Measurements from ENCODE around the gene KRTAP20-1. TPM values are rescaled to one million over a fixed set of nuclear protein-coding genes. Genes with fewer than 3 reads are reported as not detected.

KRTAP20-1 gene
- total and polyA plus RNA-seq, 8 donors: not detected

GRCh38 chr21:30582870-30583269 lies 33.4 kb upstream of the KRTAP20-1 start:
- Histone ChIP-seq H3K27me3 (no peaks in the 10 kb centered on the region), H3K9me3 (no peaks in the 10 kb centered on the region), H3K4me1 (no peaks in the 10 kb centered on the region), H3K4me3 (no peak overlapping the region), H3K36me3 (no peaks in the 10 kb centered on the region), H3K27ac (no peak overlapping the region)
- TF ChIP-seq, protein P1, sequence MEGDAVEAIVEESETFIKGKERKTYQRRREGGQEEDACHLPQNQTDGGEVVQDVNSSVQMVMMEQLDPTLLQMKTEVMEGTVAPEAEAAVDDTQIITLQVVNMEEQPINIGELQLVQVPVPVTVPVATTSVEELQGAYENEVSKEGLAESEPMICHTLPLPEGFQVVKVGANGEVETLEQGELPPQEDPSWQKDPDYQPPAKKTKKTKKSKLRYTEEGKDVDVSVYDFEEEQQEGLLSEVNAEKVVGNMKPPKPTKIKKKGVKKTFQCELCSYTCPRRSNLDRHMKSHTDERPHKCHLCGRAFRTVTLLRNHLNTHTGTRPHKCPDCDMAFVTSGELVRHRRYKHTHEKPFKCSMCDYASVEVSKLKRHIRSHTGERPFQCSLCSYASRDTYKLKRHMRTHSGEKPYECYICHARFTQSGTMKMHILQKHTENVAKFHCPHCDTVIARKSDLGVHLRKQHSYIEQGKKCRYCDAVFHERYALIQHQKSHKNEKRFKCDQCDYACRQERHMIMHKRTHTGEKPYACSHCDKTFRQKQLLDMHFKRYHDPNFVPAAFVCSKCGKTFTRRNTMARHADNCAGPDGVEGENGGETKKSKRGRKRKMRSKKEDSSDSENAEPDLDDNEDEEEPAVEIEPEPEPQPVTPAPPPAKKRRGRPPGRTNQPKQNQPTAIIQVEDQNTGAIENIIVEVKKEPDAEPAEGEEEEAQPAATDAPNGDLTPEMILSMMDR (IDR thresholded peaks at IDR 0.05): no peak
- WGBS, 2 donors: 17 to 38% methylated on average over 1 of the region's 1 CpG
- ATAC-seq (no peak), FAIRE-seq (no peak), DNase-seq (no peak)
- intact Hi-C loops (cut with DNase I): no loop called here

DNA sequence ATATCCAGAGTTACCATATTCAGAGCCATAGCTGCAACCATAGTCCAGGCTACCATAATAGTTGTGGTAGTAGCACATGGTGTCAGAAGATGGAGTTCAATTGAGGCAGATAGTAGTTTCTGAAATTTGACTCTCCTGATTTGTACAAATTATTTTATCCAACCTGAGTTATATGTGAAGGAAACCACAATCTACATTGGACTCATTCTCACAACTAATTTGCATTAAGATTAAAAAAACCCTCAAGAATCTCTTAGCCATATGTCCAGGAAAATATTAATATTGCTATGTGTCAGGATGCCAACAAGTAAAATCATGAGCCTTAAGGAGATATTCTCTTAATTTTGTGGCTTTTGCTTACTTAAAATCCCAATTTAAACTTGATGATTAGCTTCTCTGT lies 25.9 kb upstream of the KRTAP20-1 start, which contains the start of gene KRTAP22-2:
Gene KRTAP22-2, minus strand, starts transcription at position 101 of the 400 bp plus-strand sequence.
- ATAC-seq (no peak), DNase-seq (no peak), FAIRE-seq (no peak)
- H3K9me3 ChIP-seq: no peaks in the 10 kb centered on the region
- H3K27ac ChIP-seq: no peak within 1 kb of the TSS
- H3K27me3 ChIP-seq: no peaks in the 10 kb centered on the region
- TF ChIP-seq, protein P1 (IDR thresholded peaks at IDR 0.05): no peak
- no peaks in the 10 kb centered on the region for H3K4me1 ChIP-seq
- no peaks in the 10 kb centered on the region for H3K36me3 ChIP-seq
- intact Hi-C loops (cut with DNase I): no loop called here
- no peak within 1 kb of the TSS for H3K4me3 ChIP-seq

- no peak for FAIRE-seq
- Histone ChIP-seq H3K4me1 (no peaks in the 10 kb centered on the region), H3K27ac (no peak within 1 kb of the TSS), H3K9me3 (no peaks in the 10 kb centered on the region), H3K4me3 (no peak within 1 kb of the TSS), H3K36me3 (no peaks in the 10 kb centered on the region), H3K27me3 (no peaks in the 10 kb centered on the region)
- no peak for ATAC-seq
- no peak for DNase-seq
- TF ChIP-seq, protein P1 (IDR thresholded peaks at IDR 0.05): no peak
- WGBS, 2 donors: 89 to 97% methylated on average over 4 of the region's 4 CpGs
- intact Hi-C loops (cut with DNase I): no loop called here
These were observed 24.1 kb upstream of the KRTAP20-1 start, which contains the start of gene KRTAP6-3 for GRCh38 chr21:30592140-30592539. Gene KRTAP6-3 (plus strand): TSS chr21:30592440. CDS start chr21:30592446, 6 bp downstream.

DNA sequence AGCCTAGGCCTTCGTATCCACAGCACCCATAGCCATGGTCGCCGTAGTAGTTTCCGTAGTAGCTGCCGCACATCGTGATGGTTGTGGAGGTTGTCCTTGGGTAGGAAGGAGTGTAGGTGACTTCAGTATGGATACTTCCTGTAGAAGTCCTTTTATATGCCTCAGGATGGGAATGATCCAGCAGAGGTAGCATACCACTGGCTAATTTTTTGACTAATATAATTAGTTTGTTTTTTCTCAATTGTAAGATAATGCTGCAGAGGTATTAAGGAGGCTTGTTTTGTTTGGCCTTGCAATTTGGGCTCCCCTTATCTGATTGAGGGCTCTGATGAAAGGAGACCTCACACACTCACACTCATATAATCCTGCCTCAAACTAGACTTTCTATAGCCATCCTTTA lies 17.4 kb upstream of the KRTAP20-1 start, which contains the start of gene KRTAP6-2:
Gene KRTAP6-2, minus strand, starts transcription at position 101 of the 400 bp plus-strand sequence. Its CDS starts 28 bp downstream, at position 73.
- Histone ChIP-seq H3K27me3 (no peaks in the 10 kb centered on the region), H3K27ac (no peak within 1 kb of the TSS), H3K36me3 (no peaks in the 10 kb centered on the region), H3K9me3 (no peaks in the 10 kb centered on the region), H3K4me3 (no peak within 1 kb of the TSS), H3K4me1 (no peaks in the 10 kb centered on the region)
- FAIRE-seq (no peak), DNase-seq (no peak), ATAC-seq (no peak)
- intact Hi-C loops (cut with DNase I): no loop called here
- WGBS, 2 donors: 91 to 92% methylated on average over 6 of the region's 6 CpGs
- TF ChIP-seq, protein P1 (IDR thresholded peaks at IDR 0.05): no peak

DNA sequence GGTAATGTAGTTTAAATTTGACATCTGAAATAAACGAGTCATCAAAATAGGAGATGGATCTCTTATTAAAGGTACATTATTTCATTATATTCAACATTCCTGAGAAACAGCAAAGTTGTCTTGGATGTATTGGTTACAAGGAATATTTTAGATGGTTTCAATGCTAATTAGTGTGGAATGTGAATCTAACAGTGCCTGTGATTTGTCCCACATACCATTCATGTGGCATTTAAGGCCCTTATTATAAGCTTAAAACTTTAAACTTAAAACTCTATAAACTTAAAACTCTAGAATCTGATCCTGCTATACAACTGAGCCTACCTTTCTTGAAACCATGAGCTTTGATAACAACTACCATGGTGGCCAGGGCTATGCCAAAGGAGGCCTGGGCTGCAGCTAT lies 15.4 kb upstream of the KRTAP20-1 start, which contains the start of gene KRTAP22-1:
Gene KRTAP22-1, plus strand, starts transcription at position 301 of the 400 bp plus-strand sequence.
- TF ChIP-seq, protein P1 (IDR thresholded peaks at IDR 0.05): no peak
- FAIRE-seq: no peak
- WGBS, 2 donors: 33 to 35% methylated on average over 1 of the region's 1 CpG
- no peaks in the 10 kb centered on the region for H3K9me3 ChIP-seq
- no peaks in the 10 kb centered on the region for H3K36me3 ChIP-seq
- no peaks in the 10 kb centered on the region for H3K27me3 ChIP-seq
- ATAC-seq: no peak
- no peaks in the 10 kb centered on the region for H3K4me1 ChIP-seq
- H3K4me3 ChIP-seq: no peak within 1 kb of the TSS
- no peak for DNase-seq
- intact Hi-C loops (cut with DNase I): no loop called here
- no peak within 1 kb of the TSS for H3K27ac ChIP-seq
